Lower leg skin (tissue), 3 donors: ENCODE data around the gene FRY.

Source experiments
- POLR2A ChIP-seq, 2 donors: fragments of 450-650 bp; IDR thresholded peaks; one replicate each; pipeline ENCODE4 v1.6.1; 2016 to 2017; ENCODE audit warnings: antibody characterized with exemption in 2 of 2, mild to moderate bottlenecking in 1 of 2, moderate library complexity in 1 of 2
- TF ChIP-seq, protein P1 (sequence below), 3 donors: fragments of 450-650 bp; IDR thresholded peaks; one replicate each; pipeline ENCODE4 v1.5.1; 2016; ENCODE audit warnings: antibody characterized with exemption in 3 of 3, mild to moderate bottlenecking in 3 of 3, moderate library complexity in 2 of 3

DNA sequence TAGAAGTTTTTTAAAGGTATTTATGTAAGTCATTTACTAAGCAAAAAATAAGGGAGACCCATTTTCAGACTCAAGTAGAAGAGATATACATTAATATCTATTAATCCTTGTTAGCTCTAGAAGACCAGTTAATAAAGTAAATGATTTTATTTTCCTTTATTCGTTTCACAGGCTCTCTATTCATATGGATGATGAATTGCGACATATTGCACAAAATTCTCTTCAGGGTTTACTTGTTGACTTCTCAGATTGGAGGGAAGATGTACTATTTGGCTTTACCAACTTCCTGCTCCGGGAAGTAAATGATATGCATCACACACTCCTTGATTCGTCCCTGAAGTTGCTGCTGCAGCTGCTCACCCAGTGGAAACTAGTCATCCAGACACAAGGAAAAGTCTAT lies 139.3 kb downstream of the FRY start:
- TF ChIP-seq, protein P1, sequence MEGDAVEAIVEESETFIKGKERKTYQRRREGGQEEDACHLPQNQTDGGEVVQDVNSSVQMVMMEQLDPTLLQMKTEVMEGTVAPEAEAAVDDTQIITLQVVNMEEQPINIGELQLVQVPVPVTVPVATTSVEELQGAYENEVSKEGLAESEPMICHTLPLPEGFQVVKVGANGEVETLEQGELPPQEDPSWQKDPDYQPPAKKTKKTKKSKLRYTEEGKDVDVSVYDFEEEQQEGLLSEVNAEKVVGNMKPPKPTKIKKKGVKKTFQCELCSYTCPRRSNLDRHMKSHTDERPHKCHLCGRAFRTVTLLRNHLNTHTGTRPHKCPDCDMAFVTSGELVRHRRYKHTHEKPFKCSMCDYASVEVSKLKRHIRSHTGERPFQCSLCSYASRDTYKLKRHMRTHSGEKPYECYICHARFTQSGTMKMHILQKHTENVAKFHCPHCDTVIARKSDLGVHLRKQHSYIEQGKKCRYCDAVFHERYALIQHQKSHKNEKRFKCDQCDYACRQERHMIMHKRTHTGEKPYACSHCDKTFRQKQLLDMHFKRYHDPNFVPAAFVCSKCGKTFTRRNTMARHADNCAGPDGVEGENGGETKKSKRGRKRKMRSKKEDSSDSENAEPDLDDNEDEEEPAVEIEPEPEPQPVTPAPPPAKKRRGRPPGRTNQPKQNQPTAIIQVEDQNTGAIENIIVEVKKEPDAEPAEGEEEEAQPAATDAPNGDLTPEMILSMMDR (IDR thresholded peaks at IDR 0.05) = no peak
- TF ChIP-seq POLR2A (IDR thresholded peaks at IDR 0.05) = no peak
